SK-N-MC (cell line): ENCODE measurements around the gene C9orf43.

Source experiments
- DNase-seq: peaks from one replicate; pipeline ENCODE4 v3.0.0-alpha.2; 2011; ENCODE audit warnings: low read depth, low spot score
- H3K27ac ChIP-seq: fragments of 200-600 bp; sonication (generic); 2 replicates; pipeline ENCODE4 v1.5.1; 2016; ENCODE audit warnings: mixed run types
- H3K36me3 ChIP-seq: fragments of 200-600 bp; sonication (generic); 2 replicates; pipeline ENCODE4 v1.6.1; 2017; ENCODE audit warnings: antibody characterized with exemption, low read length, mixed read lengths; ENCODE audit not compliant: insufficient read depth
- H3K4me3 ChIP-seq: fragments of 200-600 bp; sonication (generic); 2 replicates; pipeline ENCODE4 v1.5.1; 2016
- H3K9ac ChIP-seq: fragments of 200-600 bp; sonication (generic); 2 replicates; pipeline ENCODE4 v1.8.0; 2017; ENCODE audit warnings: mixed run types, mixed read lengths; ENCODE audit not compliant: insufficient read length
- H3K9me3 ChIP-seq: fragments of 200-600 bp; sonication (generic); 2 replicates; pipeline ENCODE4 v1.6.1; 2017; ENCODE audit warnings: low read depth, mild to moderate bottlenecking, antibody characterized with exemption, low read length, moderate library complexity, mixed read lengths
- EZH2 ChIP-seq: fragments of 200-600 bp; sonication (generic); IDR thresholded peaks from one replicate; pipeline ENCODE4 v1.6.1; 2017; ENCODE audit warnings: antibody characterized with exemption
- FOXP2 ChIP-seq: optimal IDR thresholded peaks from 2 replicates; pipeline ENCODE3; 2011; ENCODE audit warnings: mild to moderate bottlenecking, moderate library complexity; ENCODE audit not compliant: insufficient read depth; ENCODE audit errors: extremely low read length, control extremely low read depth
- POLR2AphosphoS5 ChIP-seq: IDR thresholded peaks from 2 replicates; pipeline ENCODE4 v1.6.1; 2012; ENCODE audit warnings: mild to moderate bottlenecking, low read depth, low read length, borderline replicate concordance

Gene C9orf43

GRCh38 chr9:113479174-113479621 lies 68.7 kb downstream of the C9orf43 start:
- H3K4me3 ChIP-seq: no peak overlapping the region
- H3K9me3 ChIP-seq: no peaks in the 10 kb centered on the region
- H3K27ac ChIP-seq: no peak overlapping the region
- no peaks in the 10 kb centered on the region for H3K36me3 ChIP-seq
- no peak for TF ChIP-seq EZH2
- no peak for TF ChIP-seq FOXP2
- no peak for TF ChIP-seq POLR2AphosphoS5
- DNase-seq: no peak
- H3K9ac ChIP-seq: no peak overlapping the region
